Activated B cell treated with CpG ODN at 0.5 μM for 24 hours (primary cell): ENCODE data around the gene EWSR1. TPM values are rescaled to one million over a fixed set of nuclear protein-coding genes. Genes with fewer than 3 reads are reported as not detected.

Experiments
- ATAC-seq: fragments of 200-7000 bp; cut with Tn5 transposase; one replicate; pipeline ENCODE4 v1.10.0; 2021; ENCODE audit warnings: low read depth, mild to moderate bottlenecking, moderate library complexity
- CTCF ChIA-PET: fragments of 350-600 bp; sonication (Branson Sonifier 250); formaldehyde crosslinking; loops from one replicate; lab custom pipeline; 2021; ENCODE audit warnings: antibody characterized with exemption; lab: Charles Lee
- POLR2A ChIA-PET: fragments of 350-600 bp; sonication (Branson Sonifier 250); formaldehyde crosslinking; loops from one replicate; lab custom pipeline; 2021; ENCODE audit warnings: antibody characterized with exemption; lab: Charles Lee
- DNase-seq: peaks from one replicate; pipeline ENCODE4 v3.0.0; 2022
- H3K27ac Mint-ChIP-seq: one replicate; pipeline ENCODE4 v1.8.0; 2020; ENCODE audit warnings: mixed read lengths
- H3K27me3 Mint-ChIP-seq: one replicate; pipeline ENCODE4 v1.8.0; 2021; ENCODE audit warnings: mixed read lengths
- H3K36me3 Mint-ChIP-seq: one replicate; pipeline ENCODE4 v1.8.0; 2021; ENCODE audit warnings: low read depth, mixed read lengths
- H3K4me1 Mint-ChIP-seq: one replicate; pipeline ENCODE4 v1.8.0; 2021; ENCODE audit warnings: mixed read lengths
- H3K4me3 Mint-ChIP-seq: one replicate; pipeline ENCODE4 v1.8.0; 2020; ENCODE audit warnings: mild to moderate bottlenecking, mixed read lengths
- H3K9me3 Mint-ChIP-seq: one replicate; pipeline ENCODE4 v1.8.0; 2020; ENCODE audit warnings: mixed read lengths
- CTCF ChIP-seq: fragments of 200-600 bp; IDR thresholded peaks from one replicate; pipeline ENCODE4 v1.8.0; 2022; ENCODE audit warnings: antibody characterized with exemption, mild to moderate bottlenecking
- intact Hi-C: fragments of 100-400 bp; cut with micrococcal nuclease; formaldehyde crosslinking; loops from one replicate; pipeline ENCODE4 v1.15.1; 2024
- total RNA-seq: library from RNA; stranded (reverse); gene quantifications from 2 replicates; pipeline ENCODE4 v1.2.3, GENCODE V29; 2022

The EWSR1 gene
- total RNA-seq, 1 donor from 2014 or later, result 382 TPM

- Mint-ChIP-seq H3K27ac (no peak overlapping the region), H3K4me1 (no peaks in the 10 kb centered on the region), H3K9me3 (no peaks in the 10 kb centered on the region), H3K4me3 (no peak overlapping the region), H3K27me3 (no peaks in the 10 kb centered on the region), H3K36me3 (peaks cover 93% of the 10 kb centered on the region)
- intact Hi-C loops, result no loop called here
- TF ChIP-seq CTCF, result no peak
- ATAC-seq, result no peak
- ChIA-PET POLR2A (no interaction called here), CTCF (no interaction called here)
- no peak for DNase-seq
These were observed 66.1 kb downstream of the EWSR1 start for GRCh38 chr22:29334148-29334547.

- ChIA-PET POLR2A (interaction anchor here (0.5 kb wide), 1 partner anchor 57 kb away, joined by 3 read pairs; no protein-coding TSS in a partner anchor), CTCF (no interaction called here)
- DNase-seq (no peak), ATAC-seq (no peak)
- Mint-ChIP-seq H3K4me1 (no peaks in the 10 kb centered on the region), H3K36me3 (peaks cover 93% of the 10 kb centered on the region), H3K4me3 (no peak overlapping the region), H3K27me3 (no peaks in the 10 kb centered on the region), H3K9me3 (no peaks in the 10 kb centered on the region), H3K27ac (no peak overlapping the region)
- intact Hi-C loops, result no loop called here
- TF ChIP-seq CTCF, result no peak
These were observed 66.8 kb downstream of the EWSR1 start for GRCh38 chr22:29334696-29335344.

- POLR2A ChIA-PET, result no interaction called here
- Mint-ChIP-seq H3K4me1 (no peaks in the 10 kb centered on the region), H3K36me3 (peaks cover 94% of the 10 kb centered on the region), H3K4me3 (no peak overlapping the region), H3K27ac (no peak overlapping the region), H3K27me3 (no peaks in the 10 kb centered on the region), H3K9me3 (no peaks in the 10 kb centered on the region)
- no peak for DNase-seq
- TF ChIP-seq CTCF, result no peak
- intact Hi-C loops, result no loop called here
- CTCF ChIA-PET, result no interaction called here
- no peak for ATAC-seq
These were observed 67.6 kb downstream of the EWSR1 start for GRCh38 chr22:29335656-29336055.

- TF ChIP-seq CTCF, result no peak
- ATAC-seq (no peak), DNase-seq (no peak)
- Mint-ChIP-seq H3K4me1 (no peaks in the 10 kb centered on the region), H3K27me3 (no peaks in the 10 kb centered on the region), H3K27ac (no peak overlapping the region), H3K9me3 (no peaks in the 10 kb centered on the region), H3K4me3 (no peak overlapping the region), H3K36me3 (peaks cover 93% of the 10 kb centered on the region)
- ChIA-PET POLR2A (no interaction called here), CTCF (no interaction called here)
- intact Hi-C loops, result no loop called here
These were observed 68.9 kb downstream of the EWSR1 start for GRCh38 chr22:29336751-29337490.

GRCh38 chr22:29337631-29338284 lies 69.7 kb downstream of the EWSR1 start:
- POLR2A ChIA-PET, result no interaction called here
- H3K36me3 Mint-ChIP-seq, result peaks cover 94% of the 10 kb centered on the region
- intact Hi-C loops, result no loop called here
- ATAC-seq, result no peak
- DNase-seq, result no peak
- no peaks in the 10 kb centered on the region for H3K9me3 Mint-ChIP-seq
- H3K4me1 Mint-ChIP-seq, result no peaks in the 10 kb centered on the region
- no peaks in the 10 kb centered on the region for H3K27me3 Mint-ChIP-seq
- CTCF ChIA-PET, result no interaction called here
- no peak for TF ChIP-seq CTCF
- H3K4me3 Mint-ChIP-seq, result no peak overlapping the region
- H3K27ac Mint-ChIP-seq, result no peak overlapping the region
